GM19328 (cell line): ENCODE measurements around the gene PIP4K2C.

ENCODE experiments used
- ATAC-seq: cut with Tn5 transposase; IDR thresholded peaks from one replicate; pipeline ENCODE4 v1.9.1; 2021; ENCODE audit warnings: mild to moderate bottlenecking, moderate library complexity; ENCODE audit not compliant: unreplicated experiment

PIP4K2C gene

DNA sequence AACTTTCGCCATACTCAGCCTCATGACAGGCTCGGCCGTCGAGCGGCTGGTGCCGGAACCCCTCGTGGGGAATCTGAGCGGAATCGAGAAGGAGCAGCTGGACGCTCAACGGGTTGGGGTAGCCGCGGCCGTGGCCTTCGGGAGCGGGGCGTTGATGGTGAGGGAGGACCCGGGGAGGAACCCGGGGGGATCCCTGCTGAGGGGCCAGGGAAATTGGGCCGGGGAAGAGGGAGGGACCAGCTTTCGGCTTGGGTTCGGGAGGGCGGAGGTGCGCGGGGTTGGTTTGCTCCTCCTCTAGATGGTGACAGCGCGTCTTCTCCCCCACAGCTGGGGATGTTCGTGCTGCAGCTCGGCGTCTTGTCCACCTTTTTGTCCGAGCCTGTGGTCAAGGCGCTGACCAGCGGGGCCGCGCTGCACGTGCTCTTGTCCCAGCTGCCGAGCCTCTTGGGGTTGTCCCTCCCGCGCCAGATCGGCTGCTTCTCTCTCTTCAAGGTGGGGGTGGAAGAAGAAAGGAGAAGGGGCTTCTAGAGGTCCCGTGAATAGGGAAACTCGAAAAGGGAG, 30.0 kb downstream of the PIP4K2C start:
- ATAC-seq, result no peak

DNA sequence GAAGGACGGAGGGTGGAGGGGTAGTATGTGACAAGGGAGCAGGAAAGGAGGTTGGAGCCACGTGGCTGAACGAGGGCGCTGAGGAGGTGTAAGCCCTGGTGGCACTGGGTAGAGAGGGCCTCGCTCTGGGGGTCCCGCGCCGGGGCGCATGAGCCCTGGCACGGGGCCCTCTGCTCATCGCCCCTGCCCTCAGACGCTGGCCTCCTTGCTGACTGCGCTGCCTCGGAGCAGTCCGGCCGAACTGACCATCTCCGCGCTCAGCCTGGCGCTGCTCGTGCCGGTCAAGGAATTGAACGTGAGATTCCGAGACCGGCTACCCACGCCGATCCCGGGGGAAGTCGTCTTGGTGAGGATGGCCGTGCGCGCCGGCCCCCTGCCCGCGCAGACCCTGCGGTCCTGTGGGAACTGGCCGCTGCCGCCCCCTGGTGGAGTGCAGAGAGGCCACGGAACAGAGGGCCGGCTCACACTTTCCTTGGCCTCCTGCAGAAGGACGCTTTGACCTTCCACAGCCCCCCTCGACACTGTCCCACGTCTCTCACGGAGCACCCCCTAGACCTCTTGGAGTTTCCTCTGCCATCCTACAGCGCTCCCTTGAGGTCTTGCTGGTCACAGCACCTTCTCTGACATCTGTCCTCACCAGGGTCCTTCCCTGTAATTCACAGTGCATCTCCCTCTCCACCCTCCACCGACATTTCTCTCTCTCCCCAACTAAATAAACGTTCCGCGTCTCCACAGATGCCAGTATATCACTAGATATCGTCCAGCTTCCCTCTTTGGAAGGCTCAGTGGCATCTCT, 30.7 kb downstream of the PIP4K2C start:
- no peak for ATAC-seq

DNA sequence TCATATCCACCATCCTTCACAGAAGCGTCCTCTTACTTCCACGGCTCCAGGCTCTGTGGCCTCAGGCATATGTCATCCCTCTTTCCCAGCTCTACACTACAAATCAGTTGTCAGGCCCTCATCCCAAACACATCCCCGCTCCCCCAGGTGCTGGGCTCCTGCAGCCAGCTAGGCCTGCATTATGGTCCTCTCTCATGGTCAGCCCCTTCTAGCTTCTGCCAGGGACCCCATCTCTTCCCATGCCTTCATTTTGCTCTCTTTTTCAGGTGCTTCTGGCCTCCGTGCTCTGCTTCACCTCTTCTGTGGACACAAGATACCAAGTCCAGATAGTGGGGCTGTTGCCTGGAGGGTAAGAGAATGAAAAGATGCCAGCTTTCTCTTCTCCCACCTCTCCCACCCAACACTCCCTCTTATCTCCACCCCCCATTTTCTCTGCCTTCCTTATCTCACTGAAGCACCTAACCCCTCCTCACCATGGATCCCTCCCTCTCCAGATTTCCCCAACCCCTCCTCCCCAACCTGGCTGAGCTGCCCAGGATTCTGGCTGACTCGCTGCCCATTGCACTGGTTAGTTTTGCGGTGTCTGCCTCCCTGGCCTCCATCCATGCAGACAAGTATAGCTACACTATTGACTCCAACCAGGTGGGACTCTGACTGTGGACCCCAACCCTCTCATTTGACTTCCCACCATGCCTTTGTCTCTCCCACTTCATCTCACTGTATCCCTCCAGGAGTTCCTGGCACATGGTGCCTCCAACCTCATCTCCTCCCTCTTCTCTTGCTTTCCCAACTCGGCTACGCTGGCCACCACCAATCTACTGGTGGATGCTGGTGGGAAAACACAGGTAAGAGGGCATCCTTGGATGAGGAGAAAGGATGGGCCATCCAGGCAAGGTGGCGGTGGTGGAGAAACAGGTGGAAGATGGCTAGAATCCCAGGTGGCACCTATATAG, 31.6 kb downstream of the PIP4K2C start:
- ATAC-seq, result no peak

DNA sequence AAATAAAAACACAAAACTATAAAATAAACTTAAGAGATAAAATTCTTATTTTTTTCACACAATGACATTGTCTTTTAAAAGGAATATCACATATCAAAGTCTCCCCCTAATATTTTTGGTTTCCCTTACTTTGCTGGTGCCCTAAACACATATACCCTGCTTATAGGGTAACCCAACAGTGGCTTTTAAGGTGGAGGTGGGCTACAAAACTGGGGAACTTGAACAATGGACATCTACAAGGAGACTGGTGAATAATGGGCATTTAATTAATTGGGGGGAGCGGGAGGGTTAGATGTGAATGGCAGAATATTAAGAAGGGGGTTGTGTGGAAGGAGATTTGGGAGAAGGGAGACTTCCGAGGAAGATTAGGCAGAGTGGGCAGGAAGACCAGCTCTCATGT, 32.4 kb downstream of the PIP4K2C start:
- ATAC-seq, result no peak

DNA sequence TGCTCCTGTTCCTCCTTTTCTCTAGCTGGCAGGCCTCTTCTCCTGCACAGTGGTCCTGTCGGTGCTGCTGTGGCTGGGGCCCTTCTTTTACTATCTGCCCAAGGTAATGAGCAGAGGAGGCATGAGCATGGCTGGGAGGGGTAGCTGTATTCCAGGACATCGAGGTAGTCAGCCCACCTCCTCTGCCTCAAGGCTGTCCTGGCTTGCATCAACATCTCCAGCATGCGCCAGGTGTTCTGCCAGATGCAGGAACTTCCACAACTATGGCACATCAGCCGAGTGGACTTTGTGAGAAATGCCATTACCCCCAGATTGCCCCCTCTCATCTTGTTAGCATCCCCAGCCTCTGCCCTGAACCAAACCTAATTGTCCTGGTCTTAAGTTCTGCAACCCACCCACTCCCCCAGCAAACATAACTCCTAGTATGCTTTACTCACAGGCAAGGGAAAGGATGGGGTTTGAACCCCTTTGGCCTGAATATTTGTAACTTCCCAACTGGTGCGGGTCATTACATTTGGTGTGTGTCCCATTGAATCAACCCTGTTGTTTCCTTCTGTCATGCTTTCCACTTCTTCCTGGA, 32.9 kb downstream of the PIP4K2C start:
- no peak for ATAC-seq

DNA sequence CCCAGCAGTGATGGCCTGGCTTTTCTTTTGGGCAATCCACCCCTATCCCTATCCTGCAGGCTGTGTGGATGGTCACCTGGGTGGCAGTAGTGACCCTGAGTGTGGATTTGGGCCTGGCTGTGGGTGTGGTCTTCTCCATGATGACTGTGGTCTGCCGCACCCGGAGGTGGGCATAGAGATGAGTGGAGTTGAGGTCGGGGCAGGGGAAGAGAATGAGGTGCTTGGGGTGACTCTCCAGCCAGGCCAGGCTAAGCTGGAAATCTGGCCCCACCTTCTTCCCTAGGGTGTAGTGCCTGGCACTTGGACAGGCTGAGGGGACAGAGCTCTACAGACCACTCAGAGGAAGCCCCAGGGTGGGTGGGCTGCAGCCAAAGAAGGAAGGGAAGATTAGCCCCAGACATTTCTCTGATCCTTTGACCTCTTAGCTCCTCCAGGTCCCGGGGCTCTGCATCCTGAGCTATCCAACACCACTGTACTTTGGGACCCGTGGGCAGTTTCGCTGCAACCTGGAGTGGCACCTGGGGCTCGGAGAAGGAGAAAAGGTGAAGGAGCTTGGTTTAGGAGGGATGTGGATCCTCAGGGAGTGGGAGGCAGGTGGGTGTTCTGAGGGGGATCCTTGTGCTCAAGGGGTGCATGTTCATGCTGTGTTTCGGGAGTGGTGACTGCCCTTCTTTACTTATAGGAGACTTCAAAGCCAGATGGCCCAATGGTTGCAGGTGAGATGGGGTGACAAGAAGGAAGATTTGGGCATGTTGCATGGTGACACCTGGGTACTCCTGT, 33.6 kb downstream of the PIP4K2C start:
- ATAC-seq, result no peak

DNA sequence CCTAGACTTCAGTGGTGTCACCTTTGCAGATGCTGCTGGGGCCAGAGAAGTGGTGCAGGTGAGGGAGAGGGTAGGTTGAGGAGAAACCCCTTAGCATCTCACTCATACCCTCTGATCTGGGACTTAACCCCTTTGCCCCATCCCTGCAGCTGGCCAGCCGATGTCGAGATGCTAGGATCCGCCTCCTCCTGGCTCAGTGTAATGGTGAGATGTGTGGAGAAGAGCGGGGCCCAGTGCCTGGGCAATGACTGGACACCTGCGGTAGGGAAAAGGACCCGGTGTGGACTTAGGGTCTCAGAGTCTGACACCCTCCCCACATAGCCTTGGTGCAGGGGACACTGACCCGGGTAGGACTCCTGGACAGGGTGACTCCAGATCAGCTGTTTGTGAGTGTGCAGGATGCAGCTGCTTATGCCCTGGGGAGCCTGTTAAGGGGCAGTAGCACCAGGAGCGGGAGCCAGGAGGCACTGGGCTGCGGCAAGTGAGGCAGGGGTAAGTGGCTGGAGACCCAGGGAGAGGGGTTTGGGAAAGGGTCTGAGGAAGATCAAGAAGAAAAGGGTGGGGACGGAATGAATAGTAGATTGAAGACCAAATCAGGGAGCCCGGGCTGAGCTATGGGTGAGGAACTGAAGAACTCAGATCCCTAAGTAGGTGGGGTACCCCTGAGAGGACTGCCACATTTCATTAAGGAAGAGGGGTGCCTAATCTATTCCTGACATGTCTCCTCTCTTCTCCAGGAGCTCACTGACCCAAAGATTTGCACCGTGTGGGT, 34.5 kb downstream of the PIP4K2C start:
- ATAC-seq, result no peak

DNA sequence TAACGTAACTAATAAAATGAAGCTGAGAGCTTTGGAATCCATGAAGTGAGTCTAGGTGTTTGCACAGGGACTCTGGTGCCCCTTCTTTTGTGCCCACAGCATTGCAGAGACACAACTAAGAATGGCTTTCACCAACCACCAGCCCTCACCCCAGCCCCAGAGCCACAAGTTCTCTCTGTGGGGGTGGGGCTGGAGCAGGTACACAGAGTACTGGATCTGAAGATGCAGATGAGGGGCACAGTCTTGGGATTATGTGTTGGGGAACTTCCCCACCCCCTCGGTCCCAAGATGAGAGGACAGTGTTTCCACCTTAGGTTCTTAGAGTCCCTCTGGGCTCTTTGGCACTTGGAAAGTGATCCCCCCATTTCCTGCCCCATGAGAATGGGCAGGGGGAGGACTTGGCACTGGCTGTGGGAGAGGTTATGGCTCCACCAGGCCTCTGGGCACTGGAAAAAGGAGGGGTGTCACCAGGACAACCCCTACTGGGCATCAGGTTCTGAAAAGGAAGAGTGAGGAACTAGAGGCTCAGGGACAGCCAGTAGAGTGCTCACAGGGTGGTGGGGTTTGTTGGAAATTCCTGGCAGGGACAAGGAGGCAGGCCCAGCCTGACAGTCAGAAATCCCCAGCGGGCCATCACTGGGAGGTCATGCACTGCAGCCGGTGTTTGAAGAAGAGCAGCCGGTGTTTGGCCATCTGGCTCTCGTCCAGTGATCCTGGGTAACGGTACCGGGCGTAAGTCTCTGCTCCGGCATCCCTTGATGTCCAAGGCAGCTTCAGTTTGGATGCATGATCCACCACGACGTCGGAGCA, 35.3 kb downstream of the PIP4K2C start:
- ATAC-seq, result no peak

DNA sequence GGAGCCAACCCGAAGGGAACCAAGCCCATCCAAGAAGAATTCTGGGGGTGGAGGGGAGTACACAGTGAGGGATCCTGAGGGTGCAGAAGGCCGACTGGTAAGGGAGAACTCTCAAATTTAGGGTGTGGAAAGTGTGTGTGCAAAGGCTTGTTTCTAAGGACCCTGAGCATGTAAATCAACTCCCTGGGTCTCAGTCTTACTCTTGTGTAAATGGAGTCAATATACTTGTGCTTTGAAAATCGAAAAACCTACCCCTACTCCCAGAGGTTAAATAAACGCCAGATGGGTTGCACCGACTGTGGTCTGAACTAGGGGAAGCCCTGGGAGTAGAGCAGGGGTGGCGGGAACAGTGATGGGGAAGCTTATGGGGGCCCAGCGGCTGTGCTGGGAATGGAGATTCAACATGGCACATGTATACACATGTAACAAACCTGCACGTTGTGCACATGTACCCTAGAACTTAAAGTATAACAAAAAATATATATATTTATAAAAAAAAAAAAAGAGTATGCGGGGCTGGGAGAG, 36.0 kb downstream of the PIP4K2C start:
- no peak for ATAC-seq

DNA sequence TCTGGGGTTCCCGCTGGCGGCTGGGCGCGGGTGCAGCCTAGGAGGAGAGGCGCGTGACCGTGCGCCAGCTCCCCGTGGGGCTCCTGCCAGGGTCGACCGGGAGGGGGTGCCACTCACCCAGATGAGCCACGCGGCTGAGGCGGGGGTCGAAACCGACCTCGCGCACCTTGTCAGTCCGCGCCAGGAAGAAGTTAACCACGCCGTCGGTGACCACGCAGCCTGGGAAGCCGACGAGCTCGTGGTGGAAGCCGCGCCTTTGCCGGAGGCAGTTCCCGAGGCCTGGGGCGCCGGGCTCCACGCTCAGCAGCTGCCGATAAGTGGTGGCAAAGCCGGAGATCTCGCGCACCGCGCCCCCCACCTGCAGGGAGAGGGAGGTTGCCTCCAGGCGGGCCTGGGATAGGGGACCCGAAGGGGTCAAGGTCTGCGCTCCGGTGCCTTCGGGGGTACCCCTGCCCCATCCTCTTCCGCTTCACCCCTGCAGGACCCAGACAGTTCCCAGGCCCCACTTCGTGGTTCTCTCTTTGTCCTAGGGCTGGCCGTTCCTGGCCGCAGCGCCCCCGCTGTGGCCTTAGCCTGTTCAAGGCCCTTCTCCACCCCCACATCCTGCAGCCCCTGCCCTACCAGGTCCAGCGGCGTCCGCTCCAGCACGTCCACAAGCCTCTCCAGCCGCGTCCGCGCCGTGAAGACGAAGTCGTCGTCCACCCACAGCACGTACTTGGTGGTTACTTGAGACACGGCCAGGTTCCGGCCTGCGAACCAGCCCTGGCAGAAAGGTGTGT, 36.7 kb downstream of the PIP4K2C start:
- ATAC-seq, result no peak

DNA sequence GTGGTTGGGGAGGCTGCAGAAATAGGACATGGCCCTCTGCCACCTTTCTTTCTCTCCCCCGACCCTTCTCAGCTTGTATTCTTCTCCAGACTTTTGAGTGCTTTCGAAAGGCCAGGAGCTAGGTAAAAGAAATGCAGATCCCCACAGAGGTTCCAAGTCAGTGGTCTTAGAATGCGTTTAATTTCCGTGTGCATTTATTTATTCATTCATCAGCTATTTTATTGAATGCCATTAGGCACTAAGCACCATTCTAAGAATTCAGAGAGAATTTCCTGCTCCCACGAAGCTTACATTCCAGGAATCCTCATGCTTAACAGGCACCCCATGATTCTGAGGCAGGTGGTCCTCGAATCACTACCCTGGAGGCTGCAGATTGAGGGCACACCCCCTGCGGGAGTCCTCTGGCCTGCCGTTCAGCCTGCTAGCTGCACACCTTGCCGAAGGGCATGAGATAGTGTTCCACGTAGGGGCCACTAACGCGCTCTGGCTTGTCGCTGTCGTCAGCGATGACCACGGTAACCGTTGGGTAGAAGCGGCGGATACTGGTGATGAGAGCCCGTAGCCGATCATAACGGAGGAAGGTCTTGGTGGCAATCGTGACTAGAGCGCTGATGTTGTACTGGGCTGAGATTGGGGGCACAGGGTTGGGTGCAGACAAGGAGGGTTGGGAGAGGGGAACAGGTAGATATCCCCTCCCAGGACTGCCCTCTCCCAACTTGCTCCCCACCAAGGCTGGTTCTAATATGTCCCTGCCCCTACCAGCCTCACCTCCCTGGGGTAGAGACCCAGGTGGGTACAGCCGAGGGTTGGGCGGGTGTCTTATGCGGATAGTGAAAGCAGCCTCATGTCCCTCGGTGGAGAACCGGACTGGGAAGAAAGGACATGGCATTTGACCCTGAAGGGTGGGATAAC, 37.5 kb downstream of the PIP4K2C start:
- ATAC-seq, result no peak

DNA sequence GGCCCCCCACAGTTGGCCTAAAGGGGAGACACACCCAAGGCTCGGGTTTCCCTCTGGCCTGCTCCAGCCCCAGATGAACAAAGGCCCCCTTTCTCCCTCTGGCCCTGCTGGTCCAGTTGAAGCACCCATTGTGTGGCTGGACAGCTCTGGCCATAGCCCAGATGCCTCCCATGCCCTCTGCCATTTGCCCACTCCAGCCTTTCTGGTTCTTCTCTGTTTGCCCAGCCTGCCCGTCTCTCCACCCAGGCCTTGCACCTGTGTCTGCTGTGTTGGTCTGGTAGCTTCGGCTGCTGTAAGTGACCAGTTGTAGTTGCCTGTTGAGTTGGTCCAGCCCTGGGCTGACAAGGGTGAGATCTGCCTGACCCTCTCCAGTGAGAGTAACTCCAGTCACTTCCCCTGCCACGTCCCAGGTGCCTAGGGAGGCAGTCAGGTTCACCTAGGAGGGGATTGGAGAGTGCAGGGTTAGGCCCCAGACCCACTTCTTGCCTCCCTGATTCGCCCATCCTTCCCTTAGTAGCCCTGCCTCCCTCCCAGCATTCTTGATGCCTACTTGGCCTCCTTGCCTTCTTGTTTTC, 39.0 kb downstream of the PIP4K2C start:
- ATAC-seq, result no peak

DNA sequence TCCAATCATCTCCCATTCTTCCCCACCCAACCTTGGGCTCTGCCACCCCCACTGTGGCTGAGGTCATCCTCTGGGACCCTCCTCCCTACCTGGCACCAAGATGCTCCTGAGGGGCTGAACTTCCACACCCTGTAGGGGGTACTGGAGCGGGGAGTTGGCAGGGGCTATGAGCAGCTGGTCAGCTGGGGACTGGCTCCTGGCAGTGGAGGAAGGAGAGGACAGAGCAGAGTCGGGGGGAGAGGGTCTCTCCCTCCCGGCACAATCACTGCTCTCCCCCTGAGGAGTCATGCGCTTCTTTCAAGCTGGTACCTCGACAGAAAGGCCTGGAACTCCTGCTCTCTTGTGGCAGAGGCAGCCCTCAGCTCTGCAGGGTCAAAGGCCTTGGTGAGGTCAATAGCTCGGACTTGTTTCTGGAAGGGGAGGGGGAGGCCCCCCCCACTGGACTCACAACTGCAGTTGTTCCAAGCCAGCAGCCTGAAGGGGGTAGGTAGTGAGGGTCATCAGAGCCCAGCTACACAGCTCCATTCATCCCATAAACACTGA, 40.0 kb downstream of the PIP4K2C start:
- ATAC-seq, result no peak

DNA sequence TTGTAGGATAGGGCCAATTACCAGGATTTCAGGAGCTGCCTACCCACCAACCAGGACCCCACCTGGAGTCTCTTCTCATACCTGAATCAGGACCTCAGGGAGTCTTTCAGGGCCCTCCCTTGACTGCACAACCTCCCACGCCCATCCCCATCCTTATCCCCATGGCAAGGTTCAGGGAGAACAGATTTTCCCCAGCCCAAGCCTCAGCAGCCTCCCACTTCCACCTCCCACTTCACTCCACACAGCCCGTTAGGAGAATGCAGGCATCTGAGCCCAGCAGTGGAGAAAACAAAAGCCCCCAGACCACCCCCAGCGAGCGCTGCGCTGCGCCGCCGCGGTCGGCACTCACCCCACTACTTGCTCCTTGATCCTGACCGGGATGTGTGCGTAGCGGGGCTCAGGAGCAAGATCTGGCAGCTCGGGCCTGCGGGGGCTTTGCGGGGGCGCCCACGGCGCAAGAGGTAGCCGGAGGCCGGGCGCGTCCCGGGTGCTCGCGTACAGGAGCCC, 40.6 kb downstream of the PIP4K2C start:
- no peak for ATAC-seq

DNA sequence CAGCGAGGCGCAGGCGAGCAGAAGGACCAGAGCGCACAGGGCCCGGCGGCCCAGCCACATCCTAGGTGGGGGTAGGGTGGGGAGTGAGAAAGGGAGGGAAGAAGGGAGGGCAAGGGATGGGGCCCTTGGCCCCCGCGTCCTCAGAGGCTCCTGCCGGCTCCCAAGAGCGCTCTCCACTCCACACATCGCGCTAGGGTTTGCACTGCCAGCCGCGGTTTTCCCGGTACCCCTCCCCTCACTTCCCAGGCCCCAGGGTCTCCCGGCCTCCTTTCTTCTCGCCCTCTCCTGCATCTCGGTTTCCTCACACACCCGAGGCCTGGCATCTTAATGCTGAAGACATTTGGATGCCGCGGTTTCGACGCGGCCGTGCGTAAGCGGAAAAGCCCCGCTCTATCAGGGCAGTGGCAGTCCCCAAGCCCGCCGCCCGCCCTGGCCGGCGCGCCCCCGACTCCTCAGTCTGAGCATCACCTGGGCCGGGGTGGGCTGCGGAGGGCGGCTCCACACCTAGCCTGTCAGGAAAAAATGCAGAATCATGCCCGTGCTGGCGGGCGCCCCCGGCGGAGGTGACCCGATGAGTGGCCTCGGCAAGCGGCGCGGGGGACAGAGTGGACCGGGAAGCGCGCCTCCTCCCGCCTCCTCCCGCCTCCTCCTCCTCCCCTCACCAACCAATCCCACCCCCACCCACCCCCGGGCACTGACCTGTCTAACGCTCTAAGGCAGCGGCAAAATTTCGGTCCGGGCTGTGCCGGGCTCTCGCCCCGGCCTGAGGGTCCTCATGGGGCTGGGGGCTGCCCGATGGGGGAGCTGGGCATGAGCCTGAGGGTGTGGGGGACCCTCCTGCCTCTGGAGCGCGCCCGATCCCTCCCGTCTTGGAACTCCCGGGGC, 41.3 kb downstream of the PIP4K2C start:
- ATAC-seq, result no peak
